Umbilical cord (tissue), 2 donors: ENCODE measurements around the gene TGFBRAP1. TPM values are rescaled to one million over a fixed set of nuclear protein-coding genes. Genes with fewer than 3 reads are reported as not detected.
"Not testable (repeated sequence)": the region's sequence is repeated elsewhere in the genome, so short reads cannot be mapped to it uniquely, and the experiment has no call there.

Experiments
- DNase-seq: peaks from one replicate; pipeline ENCODE4 v3.0.0-alpha.2; 2015; ENCODE audit warnings: low spot score
- total RNA-seq: library from RNA; depleted of rRNA; stranded (reverse); fragments of >200 nt; gene quantifications from one replicate; pipeline ENCODE4 v1.2.3, GENCODE V29; 2014; ENCODE audit warnings: low replicate concordance; ENCODE audit not compliant: insufficient read depth

TGFBRAP1 gene
- total RNA-seq, 1 donor from 2014 or later = 20.5 TPM

DNA sequence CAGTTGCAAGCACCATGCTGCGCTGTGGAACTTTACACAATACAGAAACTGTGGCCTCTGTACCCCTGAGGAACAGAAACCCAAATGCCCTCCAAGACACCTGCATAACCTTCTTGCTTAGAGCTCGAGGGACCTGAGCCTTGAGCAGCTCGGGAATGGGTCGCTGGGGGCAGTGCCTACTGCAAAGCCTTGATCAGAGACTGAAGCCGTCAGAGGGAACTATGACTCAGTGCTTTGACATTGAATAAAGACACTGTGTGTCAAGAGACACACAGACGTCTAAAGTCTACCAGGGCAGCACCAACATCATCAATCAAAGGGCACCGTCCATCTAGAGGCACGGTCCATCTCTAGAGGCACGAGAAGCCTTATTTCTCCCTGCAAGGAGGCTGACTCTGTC is 57.4 kb downstream of the TGFBRAP1 start:
- no peak for DNase-seq

DNA sequence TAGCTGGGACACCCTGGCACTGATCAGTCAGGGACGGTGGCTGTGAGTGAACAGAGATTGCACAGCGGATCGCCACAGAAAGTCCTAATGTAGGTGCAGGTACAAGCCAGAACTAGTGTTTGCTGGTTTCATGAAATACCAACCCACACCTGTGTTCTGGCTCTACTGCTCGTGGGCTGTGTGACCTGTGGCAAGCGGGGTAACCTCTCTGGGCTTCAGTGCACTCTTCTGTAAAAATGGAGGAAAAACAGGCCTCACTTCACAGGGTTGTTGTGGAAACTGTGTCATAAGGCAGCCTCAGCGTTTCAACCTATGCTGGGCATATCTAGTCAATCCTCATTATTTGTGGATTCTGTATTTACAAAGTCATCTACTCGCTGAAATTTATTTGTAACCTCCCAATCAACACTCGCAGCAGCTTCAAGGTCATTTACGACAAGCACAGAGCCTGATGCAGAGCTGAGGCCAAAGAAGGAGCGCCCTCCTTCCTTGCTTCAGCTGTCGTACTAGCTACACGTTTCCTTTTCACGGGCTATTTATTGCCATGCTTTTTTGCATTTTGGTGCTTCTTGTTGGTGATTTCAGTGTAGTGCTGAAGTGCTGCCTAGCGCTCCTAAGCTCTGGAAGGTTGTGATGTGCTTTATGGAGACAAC is 58.0 kb downstream of the TGFBRAP1 start:
- no peak for DNase-seq

DNA sequence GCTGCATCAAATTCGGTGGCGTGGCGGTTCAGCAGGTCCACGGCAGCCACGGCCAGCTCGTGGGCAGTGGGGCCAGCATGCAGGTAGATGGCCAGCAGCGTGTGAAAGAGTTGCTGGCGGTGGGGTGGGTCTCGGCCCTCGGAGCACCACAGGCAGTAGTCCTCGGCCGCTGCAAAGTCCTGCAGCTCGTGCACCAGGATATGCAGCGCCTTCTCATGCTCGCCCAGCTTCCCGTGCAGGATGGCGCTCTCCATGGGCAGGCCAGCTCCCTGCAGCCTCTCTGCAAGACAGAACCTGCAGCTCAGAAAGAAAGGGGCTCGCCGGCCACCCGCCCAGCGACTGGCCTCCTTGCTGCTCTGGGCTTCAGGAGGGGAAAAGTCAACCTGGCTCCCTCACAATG is 60.1 kb downstream of the TGFBRAP1 start:
- no peak for DNase-seq

DNA sequence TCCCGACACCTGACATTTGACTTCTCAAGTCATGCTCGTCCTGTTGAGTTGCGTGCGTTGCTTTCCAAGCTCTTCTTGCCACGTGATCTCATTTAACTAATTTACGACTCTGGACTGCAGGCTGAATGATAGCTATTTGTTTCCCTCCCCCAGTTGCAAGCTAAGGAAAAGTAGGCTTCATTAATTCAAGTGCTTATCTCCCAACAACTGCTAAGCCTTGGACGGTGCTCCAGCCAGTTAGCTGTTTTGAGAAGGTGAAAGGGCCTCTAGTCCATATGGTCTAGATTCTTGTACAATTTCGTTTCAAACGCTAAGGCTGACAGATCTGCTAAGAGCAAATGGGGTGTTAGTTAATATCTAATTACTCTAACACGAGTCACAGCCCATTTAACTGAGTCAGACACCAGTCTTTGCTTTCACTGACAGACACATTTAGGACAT is 66.9 kb downstream of the TGFBRAP1 start:
- no peak for DNase-seq

DNA sequence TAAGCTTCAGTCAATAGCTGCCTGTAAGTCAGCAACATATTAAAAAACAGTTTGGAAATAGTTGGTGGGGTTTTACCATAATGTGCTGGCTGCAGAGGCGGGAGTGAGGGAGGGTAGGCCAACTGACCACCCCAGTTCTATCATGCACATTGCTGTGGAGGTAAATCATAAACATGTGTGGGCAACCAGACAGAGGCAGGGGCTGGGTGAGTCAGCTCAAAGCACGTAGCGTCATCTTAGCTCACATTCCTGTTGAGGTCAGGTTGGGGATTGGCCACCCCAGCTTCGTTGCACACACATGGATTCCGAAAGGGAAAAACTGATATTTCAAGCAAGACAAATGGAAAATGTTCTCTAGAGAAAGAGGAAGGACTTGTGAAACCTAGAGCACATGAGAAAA is 68.5 kb downstream of the TGFBRAP1 start:
- DNase-seq = peak; percentile 71

DNA sequence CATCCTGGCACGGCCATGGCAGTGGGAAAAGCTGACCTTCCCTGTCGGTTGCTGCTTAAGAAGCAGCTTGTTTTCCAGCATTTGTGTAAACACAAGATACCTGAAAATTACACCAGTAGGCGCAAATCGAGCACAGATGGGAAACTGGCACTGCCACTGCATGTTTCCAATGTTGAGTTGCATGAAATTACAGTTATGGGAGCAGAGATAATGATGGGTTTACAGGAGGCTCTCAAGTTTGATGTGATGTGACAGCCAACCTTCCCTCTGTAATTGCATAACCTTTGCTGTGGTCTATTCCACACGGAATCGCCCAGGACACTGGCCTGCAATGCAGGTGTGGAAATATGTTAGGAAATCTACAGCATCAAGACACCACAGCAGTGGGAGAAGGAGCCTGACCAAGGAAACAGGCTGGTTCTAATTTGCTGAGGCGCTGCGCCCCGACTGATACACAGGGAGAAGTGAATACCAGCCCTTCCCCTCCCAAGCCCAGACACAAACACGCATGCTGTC is 70.6 kb downstream of the TGFBRAP1 start:
- no peak for DNase-seq

DNA sequence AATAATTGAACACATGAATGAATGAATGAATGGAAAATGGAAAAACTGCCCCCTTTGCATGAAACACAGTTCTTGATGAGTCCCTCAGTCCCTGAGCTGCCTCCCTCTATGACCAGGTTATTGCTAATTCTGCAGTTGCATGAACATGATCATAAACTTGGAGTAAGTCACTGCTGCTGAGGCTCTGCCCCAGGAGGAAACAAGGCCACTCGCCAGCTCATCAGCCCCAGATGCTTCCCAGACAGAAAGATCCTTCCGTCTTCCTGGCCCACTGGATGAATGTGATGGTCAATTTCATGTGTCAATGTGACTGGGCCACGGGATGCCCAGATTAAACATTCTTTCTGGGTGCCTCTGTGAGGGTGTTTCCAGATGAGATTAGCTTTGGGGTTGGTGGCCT is 71.6 kb downstream of the TGFBRAP1 start:
- DNase-seq = no peak

DNA sequence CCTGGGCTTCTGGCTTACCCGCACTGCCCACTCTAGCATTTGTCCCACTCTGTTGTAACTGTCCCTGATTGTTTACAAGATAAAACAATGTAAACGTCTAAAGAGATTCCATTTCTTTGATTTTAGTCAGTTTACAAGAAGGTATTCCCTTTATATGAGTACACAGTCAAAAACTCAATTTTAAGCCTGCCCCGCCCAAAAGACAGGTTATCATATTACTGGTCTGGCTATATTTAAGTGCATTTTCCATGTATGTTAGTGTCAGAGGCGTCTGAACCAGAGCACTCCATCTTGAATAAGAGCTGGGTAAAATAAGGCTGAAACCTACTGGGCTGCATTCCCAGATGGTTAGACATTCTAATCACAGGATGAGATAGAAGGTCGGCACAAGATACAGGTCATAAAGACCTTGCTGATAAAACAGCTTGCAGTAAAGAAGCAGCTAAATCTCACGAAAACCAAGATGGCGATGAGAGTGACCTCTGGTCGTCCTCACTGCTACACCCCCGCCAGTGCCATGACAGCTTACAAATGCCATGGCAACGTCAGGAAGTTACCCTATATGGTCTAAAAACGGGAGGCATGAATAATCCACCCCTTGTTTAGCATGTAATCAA is 73.0 kb downstream of the TGFBRAP1 start:
- DNase-seq = peak; percentile 92

DNA sequence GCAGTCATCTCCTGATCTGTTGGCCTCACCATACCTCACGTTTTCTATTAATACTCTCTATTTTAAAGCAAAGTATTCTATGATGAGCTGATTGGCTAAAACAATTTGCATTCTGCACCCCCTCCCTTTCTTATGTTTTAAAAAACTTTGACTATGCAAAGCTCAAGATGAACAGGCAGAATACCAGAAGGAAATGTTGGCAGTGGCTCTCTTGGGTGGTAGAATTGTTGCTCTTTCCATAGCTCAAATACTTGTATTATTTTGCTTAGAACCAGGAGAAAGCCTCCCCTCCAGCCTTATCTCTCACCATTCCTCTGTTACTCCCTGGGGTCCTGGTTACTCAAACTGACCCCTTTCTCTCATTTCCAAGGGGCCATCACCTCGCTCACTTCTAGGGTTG is 73.6 kb downstream of the TGFBRAP1 start:
- DNase-seq = no peak

DNA sequence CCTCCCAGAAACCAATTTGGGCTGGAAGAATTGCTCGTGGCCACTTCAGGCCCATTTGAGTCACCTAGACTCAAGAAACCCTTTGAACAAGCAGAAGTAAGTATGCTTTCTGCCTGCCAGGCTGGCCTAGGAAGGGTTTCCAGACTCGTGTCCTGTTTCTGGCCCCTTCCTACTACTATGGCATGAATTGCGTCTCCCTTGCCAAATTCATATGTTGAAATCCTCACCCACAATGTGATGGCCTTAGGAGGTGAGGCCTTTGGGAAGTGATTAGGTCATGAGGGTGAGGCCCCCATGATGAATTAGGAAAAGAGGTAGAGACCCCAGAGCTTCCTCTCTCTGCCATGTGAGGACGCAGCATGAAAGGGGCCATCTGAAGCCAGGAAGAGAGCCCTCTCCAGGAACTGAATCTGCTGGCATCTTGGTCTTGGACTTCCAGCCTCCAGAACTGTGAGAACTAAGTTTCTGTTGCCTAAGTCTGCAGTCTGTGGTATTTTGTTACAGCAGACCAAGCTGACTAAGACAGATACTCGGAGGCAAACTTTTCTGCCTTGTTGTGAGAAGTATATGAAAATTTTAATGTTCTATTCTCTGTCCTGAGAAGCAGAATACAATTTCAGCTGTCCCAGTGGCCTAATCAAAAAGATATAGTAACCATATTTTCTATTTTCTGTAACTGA is 74.9 kb downstream of the TGFBRAP1 start:
- no peak for DNase-seq

DNA sequence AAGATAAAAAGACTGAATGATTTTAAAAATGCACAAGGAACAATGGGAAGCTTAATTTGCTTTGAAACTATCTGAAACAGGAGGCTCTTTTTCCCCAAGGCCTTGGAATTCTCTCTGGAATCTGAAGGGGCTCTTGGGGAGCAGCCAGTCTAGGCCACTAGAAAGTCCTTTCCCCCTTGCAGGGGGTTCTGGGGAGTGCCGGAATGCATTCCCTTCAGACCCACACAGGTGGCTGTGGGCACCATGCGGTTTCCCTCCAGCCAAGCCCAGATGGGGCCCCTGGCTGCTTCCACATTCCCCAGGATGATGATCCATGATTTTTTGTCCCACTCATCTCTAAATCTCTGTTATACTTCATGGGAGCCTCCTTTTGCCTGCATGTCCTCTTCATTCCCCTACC is 77.3 kb downstream of the TGFBRAP1 start:
- no peak for DNase-seq

DNA sequence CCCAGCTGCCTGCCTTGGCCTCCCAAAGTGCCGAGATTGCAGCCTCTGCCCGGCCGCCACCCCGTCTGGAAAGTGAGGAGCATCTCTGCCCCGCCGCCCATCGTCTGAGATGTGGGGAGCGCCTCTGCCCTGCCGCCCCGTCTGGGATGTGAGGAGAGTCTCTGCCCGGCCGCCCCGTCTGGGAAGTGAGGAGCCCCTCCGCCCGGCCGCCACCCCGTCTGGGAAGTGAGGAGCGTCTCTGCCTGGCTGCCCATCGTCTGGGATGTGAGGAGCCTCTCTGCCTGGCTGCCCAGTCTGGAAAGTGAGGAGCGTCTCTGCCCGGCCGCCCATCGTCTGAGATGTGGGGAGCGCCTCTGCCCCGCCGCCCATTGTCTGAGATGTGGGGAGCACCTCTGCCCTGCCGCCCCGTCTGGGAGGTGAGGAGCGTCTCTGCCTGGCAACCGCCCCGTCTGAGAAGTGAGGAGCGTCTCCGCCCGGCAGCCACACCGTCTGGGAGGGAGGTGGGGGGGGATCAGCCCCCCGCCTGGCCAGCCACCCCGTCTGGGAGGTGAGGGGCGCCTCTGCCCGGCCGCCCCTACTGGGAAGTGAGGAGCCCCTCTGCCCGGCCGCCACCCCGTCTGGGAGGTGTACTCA is 78.4 kb downstream of the TGFBRAP1 start:
- DNase-seq = not testable (repeated sequence)

DNA sequence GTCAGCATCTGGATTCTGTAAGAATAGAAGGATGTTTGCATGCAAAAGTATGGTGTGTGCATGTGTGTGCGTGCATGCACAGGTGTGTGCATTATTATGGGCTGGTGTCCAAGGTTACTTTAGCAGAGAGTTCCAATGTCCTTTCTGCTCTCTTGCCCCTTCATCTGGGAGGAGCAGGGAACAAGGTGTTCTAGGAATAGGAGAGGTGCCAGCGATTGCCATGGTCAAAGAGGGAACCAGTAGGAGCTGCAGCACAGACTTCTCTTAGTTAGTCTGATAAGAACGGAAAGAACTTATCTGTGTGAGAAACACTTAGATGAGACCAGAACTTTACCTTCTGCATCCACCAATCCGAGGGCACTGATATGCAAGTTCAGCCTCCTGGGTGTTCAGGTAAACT is 79.6 kb downstream of the TGFBRAP1 start:
- DNase-seq = no peak

DNA sequence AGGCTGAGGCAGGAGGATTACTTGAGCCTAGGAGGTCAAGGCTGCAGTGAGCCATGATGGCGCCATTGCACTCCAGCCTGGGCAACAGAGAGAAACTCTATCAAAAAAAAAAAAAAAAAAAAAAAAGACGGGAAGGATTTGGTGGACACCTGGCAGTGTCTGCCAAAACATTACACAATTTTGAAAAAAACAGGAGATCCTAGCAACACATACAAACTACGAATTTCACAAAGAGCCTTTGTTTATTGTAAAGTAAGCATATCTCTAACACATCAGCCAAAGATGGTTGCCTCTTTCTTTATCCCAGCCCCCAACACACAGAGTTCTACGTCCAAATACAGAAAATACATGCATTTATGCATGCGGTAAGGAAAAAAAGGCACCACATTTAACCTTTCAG is 80.4 kb downstream of the TGFBRAP1 start:
- no peak for DNase-seq

DNA sequence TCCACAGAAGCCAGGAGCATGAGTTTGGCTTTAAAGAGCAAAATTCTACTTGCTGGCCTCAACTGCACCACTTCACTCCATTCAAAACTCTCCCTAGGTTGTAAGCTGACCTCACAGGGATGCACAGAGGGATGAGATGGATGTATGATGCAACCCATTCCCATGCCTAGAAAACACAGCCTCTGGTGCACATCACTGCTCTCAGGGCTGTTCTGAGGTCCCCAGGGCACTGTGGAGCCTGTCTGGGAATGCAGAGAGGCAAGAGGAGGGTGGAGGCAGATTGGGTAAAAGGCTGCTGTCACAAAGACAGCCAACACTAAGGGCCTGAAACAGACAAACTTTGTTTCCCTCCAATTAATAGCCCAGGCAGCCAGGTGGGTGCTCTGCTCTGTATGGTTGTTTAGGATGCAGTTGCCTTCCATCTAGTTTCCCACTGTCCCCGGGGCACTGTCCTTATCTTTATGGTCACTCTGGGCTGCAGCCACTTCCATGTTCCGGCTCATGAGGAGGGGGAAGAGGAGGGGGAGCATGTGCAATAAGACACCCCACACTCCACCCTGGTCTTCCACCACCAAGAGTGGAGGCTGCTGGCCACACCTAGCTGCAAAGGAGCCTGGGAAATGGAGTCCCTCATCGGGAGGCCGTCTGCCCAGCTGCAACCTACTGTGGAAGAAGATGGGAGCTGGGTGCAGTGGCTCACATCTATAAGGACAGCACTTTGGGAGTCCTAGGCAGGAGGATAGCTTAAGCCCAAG is 81.0 kb downstream of the TGFBRAP1 start:
- no peak for DNase-seq

DNA sequence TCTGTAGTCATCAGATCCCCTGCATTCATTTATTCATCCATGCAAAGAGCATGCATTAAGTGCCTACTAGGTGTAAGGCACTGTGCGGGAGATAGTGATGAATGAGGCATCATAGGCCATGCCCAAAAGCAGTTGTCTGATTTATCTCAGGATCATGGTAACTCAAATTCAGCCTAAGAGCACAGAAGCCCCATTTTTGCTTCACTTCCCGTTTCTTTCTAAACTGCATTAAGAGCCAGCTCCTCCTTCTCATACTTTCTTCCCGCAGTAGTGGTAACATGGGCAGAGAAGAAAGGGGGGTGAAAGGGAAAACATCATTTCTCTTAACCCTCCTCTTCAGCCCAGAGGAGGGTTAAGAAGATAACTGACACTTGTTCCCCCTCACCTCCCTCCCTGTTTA is 85.1 kb downstream of the TGFBRAP1 start:
- no peak for DNase-seq

DNA sequence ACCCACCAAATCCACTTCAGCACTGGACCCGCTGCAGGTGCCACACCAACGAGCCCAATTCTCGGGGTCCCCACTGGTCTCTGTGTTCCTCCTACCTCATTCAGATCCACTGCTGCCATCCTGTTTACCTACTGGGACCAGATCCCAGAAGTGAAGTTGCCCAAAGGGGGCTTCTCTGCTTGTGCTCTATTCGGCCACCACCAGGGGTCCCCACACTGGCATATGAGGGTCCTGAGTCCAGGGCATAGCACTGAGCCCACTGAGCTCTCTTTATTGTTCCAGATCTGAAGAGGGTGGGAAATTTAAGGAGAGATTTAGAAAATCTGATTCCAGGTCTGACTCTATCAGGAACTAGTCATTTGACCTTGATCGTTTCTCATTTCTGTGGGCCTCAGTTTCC is 85.6 kb downstream of the TGFBRAP1 start:
- no peak for DNase-seq

DNA sequence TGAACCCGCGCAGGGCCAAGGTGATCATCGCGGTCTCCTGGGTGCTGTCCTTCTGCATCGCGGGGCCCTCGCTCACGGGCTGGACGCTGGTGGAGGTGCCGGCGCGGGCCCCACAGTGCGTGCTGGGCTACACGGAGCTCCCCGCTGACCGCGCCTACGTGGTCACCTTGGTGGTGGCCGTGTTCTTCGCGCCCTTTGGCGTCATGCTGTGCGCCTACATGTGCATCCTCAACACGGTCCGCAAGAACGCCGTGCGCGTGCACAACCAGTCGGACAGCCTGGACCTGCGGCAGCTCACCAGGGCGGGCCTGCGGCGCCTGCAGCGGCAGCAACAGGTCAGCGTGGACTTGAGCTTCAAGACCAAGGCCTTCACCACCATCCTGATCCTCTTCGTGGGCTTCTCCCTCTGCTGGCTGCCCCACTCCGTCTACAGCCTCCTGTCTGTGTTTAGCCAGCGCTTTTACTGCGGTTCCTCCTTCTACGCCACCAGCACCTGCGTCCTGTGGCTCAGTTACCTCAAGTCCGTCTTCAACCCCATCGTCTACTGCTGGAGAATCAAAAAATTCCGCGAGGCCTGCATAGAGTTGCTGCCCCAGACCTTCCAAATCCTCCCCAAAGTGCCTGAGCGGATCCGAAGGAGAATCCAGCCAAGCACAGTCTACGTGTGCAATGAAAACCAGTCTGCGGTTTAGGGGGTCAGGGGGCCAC is 87.1 kb downstream of the TGFBRAP1 start:
- DNase-seq = no peak

DNA sequence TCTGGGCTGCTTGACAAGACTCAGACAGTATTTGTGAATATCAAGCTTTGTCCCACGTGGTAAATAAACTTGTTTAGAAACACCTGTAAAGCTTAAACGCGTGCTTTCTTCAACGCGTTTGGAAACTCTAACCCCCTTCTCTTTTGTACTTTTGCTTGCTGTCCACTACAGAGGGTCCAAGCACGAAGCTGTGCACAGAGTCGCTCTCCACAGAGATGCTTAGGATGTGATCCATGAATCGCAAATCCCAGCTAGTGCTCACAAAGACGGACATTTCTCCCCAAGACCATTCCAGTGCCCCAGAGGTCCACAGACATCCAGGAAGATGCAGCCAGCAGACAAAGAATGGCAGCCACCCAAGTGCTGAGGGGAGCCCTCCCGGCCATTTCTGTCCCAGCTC is 88.1 kb downstream of the TGFBRAP1 start, which contains the start of gene GPR45:
Gene GPR45 (plus strand): TSS at position 301 of the 400 bp plus-strand sequence. CDS start 116 bp downstream, outside the sequence.
- no peak for DNase-seq

DNA sequence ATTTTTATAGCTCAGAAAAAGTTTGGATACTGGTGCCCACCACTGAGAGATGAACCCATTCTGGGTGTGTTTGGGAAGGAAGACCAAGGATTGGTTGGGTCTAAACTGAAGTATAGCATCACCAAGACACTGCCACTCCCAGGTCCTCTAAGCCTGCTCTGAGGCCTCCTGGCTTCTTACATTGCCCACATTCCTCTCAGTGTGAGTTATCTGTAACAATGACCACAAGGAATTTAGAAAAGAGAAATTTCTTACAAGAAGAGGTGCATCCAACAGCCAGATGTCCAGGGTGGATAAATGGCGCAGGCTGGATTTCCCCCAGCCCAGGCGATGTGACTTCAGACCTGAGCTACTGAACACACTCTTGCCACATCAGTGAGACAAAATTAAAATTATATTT is 89.6 kb downstream of the TGFBRAP1 start:
- DNase-seq = peak; percentile 67
